ENCODE measurements around the gene GAS2L3. TPM values are rescaled to one million over a fixed set of nuclear protein-coding genes. Genes with fewer than 3 reads are reported as not detected.
A peak's percentile ranks its signal among the peaks of the same experiment; 100 is the strongest.

Gene GAS2L3
- total RNA-seq, 1 experiment from 2014 or later = 27.2 TPM

- H3K36me3 Mint-ChIP-seq (ENCODE audit: insufficient read depth, unreplicated experiment) = no peaks in the 10 kb centered on the region
- H3K27me3 ChIP-seq (replicated peaks; ENCODE audit: control insufficient read depth, insufficient read depth, low read length) = no peaks in the 10 kb centered on the region
- ChIA-PET POLR2A (no interaction called here), CTCF (no interaction called here)
- H3K4me3 Mint-ChIP-seq (ENCODE audit: unreplicated experiment) = no peak overlapping the region
- intact Hi-C loops (cut with micrococcal nuclease; ENCODE audit: unreplicated experiment) = loop anchor here (1.0 kb wide), 2 partner anchors 64 to 72 kb away; no protein-coding TSS in a partner anchor
- H3K4me3 ChIP-seq (ENCODE audit: low read depth, low read length) = no peak overlapping the region
- no peaks in the 10 kb centered on the region for H3K4me1 ChIP-seq
- DNase-seq = peak; percentile 74 to 83
- BruUV-seq (replicated peaks) = no TSS peak
- H3K27me3 Mint-ChIP-seq (ENCODE audit: insufficient read depth, unreplicated experiment) = peaks cover 7% of the 10 kb centered on the region
- no peaks in the 10 kb centered on the region for H3K36me3 ChIP-seq (ENCODE audit: control insufficient read depth, insufficient read depth, low read length)
- peak; percentile 85 to 92 for TF ChIP-seq CTCF (IDR thresholded peaks at IDR 0.05; ENCODE audit: insufficient read depth in 1 of 2, low read depth in 1 of 2, low read length in 1 of 2, severe bottlenecking in 1 of 2, unreplicated experiment in 1 of 2)
- no peaks in the 10 kb centered on the region for H3K4me1 Mint-ChIP-seq (ENCODE audit: low read depth, unreplicated experiment)
- H3K9me3 Mint-ChIP-seq (ENCODE audit: unreplicated experiment) = no peaks in the 10 kb centered on the region
- H3K9me3 ChIP-seq = no peaks in the 10 kb centered on the region
- H3K27ac Mint-ChIP-seq (ENCODE audit: unreplicated experiment) = no peak overlapping the region
Measured at GRCh38 chr12:100668945-100669536, 95.6 kb downstream of the GAS2L3 start.

GRCh38 chr12:100669922-100670321 lies 96.4 kb downstream of the GAS2L3 start:
- intact Hi-C loops (cut with micrococcal nuclease; ENCODE audit: unreplicated experiment) = loop anchor here (1.0 kb wide), 2 partner anchors 63 to 71 kb away; no protein-coding TSS in a partner anchor
- Histone ChIP-seq H3K27me3 (replicated peaks; ENCODE audit: control insufficient read depth, insufficient read depth, low read length) (no peaks in the 10 kb centered on the region), H3K9me3 (no peaks in the 10 kb centered on the region), H3K4me3 (ENCODE audit: low read depth, low read length) (no peak overlapping the region), H3K36me3 (ENCODE audit: control insufficient read depth, insufficient read depth, low read length) (no peaks in the 10 kb centered on the region), H3K4me1 (no peaks in the 10 kb centered on the region)
- Mint-ChIP-seq H3K9me3 (ENCODE audit: unreplicated experiment) (no peaks in the 10 kb centered on the region), H3K36me3 (ENCODE audit: insufficient read depth, unreplicated experiment) (no peaks in the 10 kb centered on the region), H3K27me3 (ENCODE audit: insufficient read depth, unreplicated experiment) (peaks cover 7% of the 10 kb centered on the region), H3K4me3 (ENCODE audit: unreplicated experiment) (no peak overlapping the region), H3K4me1 (ENCODE audit: low read depth, unreplicated experiment) (no peaks in the 10 kb centered on the region), H3K27ac (ENCODE audit: unreplicated experiment) (no peak overlapping the region)
- no peak for DNase-seq
- no peak for TF ChIP-seq CTCF (IDR thresholded peaks at IDR 0.05; ENCODE audit: insufficient read depth in 1 of 2, low read depth in 1 of 2, low read length in 1 of 2, severe bottlenecking in 1 of 2, unreplicated experiment in 1 of 2)
- ChIA-PET CTCF (no interaction called here), POLR2A (no interaction called here)
- BruUV-seq (replicated peaks) = no TSS peak

- H3K27me3 ChIP-seq (replicated peaks; ENCODE audit: control insufficient read depth, insufficient read depth, low read length) = no peaks in the 10 kb centered on the region
- intact Hi-C loops (cut with micrococcal nuclease; ENCODE audit: unreplicated experiment) = loop anchor here (1.0 kb wide), 1 partner anchor 323 kb away; no protein-coding TSS in a partner anchor
- TF ChIP-seq CTCF (IDR thresholded peaks at IDR 0.05; ENCODE audit: insufficient read depth in 1 of 2, low read depth in 1 of 2, low read length in 1 of 2, severe bottlenecking in 1 of 2, unreplicated experiment in 1 of 2) = no peak
- no peaks in the 10 kb centered on the region for H3K4me1 ChIP-seq
- ChIA-PET POLR2A (no interaction called here), CTCF (no interaction called here)
- H3K4me3 Mint-ChIP-seq (ENCODE audit: unreplicated experiment) = no peak overlapping the region
- no TSS peak for BruUV-seq (replicated peaks)
- no peaks in the 10 kb centered on the region for H3K4me1 Mint-ChIP-seq (ENCODE audit: low read depth, unreplicated experiment)
- H3K27ac Mint-ChIP-seq (ENCODE audit: unreplicated experiment) = no peak overlapping the region
- H3K9me3 ChIP-seq = no peaks in the 10 kb centered on the region
- no peaks in the 10 kb centered on the region for H3K9me3 Mint-ChIP-seq (ENCODE audit: unreplicated experiment)
- peaks cover 7% of the 10 kb centered on the region for H3K27me3 Mint-ChIP-seq (ENCODE audit: insufficient read depth, unreplicated experiment)
- no peak for DNase-seq
- no peaks in the 10 kb centered on the region for H3K36me3 Mint-ChIP-seq (ENCODE audit: insufficient read depth, unreplicated experiment)
- no peaks in the 10 kb centered on the region for H3K36me3 ChIP-seq (ENCODE audit: control insufficient read depth, insufficient read depth, low read length)
- no peak overlapping the region for H3K4me3 ChIP-seq (ENCODE audit: low read depth, low read length)
Measured at GRCh38 chr12:100671396-100672074, 98.1 kb downstream of the GAS2L3 start.
